Activated T-cell treated with anti-CD3 and anti-CD28 coated beads, Interleukin-2, amount 50 U/mL, for 4 hours (primary cell): ENCODE data around the gene IL15. TPM values are rescaled to one million over a fixed set of nuclear protein-coding genes. Genes with fewer than 3 reads are reported as not detected.
"Not testable (repeated sequence)": the region's sequence is repeated elsewhere in the genome, so short reads cannot be mapped to it uniquely, and the experiment has no call there.

ENCODE experiments used
- ATAC-seq, 2 donors: fragments of 200-7000 bp; cut with Tn5 transposase; one replicate each; pipeline ENCODE4 v1.10.0; 2021
- DNase-seq: peaks from one replicate; pipeline ENCODE4 v3.0.0-alpha.2; 2020
- H3K27me3 Mint-ChIP-seq: one replicate; pipeline ENCODE4 v1.8.0; 2021; ENCODE audit warnings: low read depth, mixed read lengths
- H3K36me3 Mint-ChIP-seq: one replicate; pipeline ENCODE4 v1.8.0; 2022; ENCODE audit warnings: mixed read lengths; ENCODE audit not compliant: insufficient read depth
- H3K4me1 Mint-ChIP-seq: one replicate; pipeline ENCODE4 v1.8.0; 2021; ENCODE audit warnings: low read depth, mixed read lengths
- H3K4me3 Mint-ChIP-seq: one replicate; pipeline ENCODE4 v1.8.0; 2021; ENCODE audit warnings: mild to moderate bottlenecking, moderate library complexity, mixed read lengths
- H3K9me3 Mint-ChIP-seq: one replicate; pipeline ENCODE4 v1.8.0; 2021; ENCODE audit warnings: mixed read lengths
- total RNA-seq, 3 donors: library from RNA; stranded (reverse); gene quantifications; one replicate each; pipeline ENCODE4 v1.2.1, GENCODE V29; 2021

Gene IL15
- under 1 TPM; 0.38 to 0.79 (median 0.47) TPM for total RNA-seq

GRCh38 chr4:141636082-141636770 is at the start of gene IL15:
TSS of gene IL15 (plus strand) at chr4:141636583. CDS start at chr4:141719465, 82,882 bp downstream.
- Mint-ChIP-seq H3K4me3 (peak within 1 kb of the TSS; percentile 92), H3K4me1 (peaks cover 31% of the 10 kb centered on the region), H3K9me3 (no peaks in the 10 kb centered on the region), H3K36me3 (no peaks in the 10 kb centered on the region), H3K27me3 (peaks cover 3% of the 10 kb centered on the region)
- DNase-seq (peak; percentile 56), ATAC-seq (peak; percentile 86 to 92)

- Mint-ChIP-seq H3K27me3 (no peaks in the 10 kb centered on the region), H3K4me3 (no peak overlapping the region), H3K9me3 (peaks cover 11% of the 10 kb centered on the region), H3K4me1 (no peaks in the 10 kb centered on the region), H3K36me3 (no peaks in the 10 kb centered on the region)
- DNase-seq (no peak), ATAC-seq (no peak)
Observed at GRCh38 chr4:141587897-141588296, 48.5 kb upstream of the IL15 start.

GRCh38 chr4:141595531-141595930 is 40.9 kb upstream of the IL15 start:
- ATAC-seq, result no peak
- H3K4me1 Mint-ChIP-seq, result no peaks in the 10 kb centered on the region
- H3K27me3 Mint-ChIP-seq, result no peaks in the 10 kb centered on the region
- no peaks in the 10 kb centered on the region for H3K36me3 Mint-ChIP-seq
- no peak for DNase-seq
- H3K9me3 Mint-ChIP-seq, result no peaks in the 10 kb centered on the region
- no peak overlapping the region for H3K4me3 Mint-ChIP-seq

GRCh38 chr4:141599853-141600252 is 36.5 kb upstream of the IL15 start:
- ATAC-seq, result no peak
- no peaks in the 10 kb centered on the region for H3K9me3 Mint-ChIP-seq
- H3K27me3 Mint-ChIP-seq, result no peaks in the 10 kb centered on the region
- no peak overlapping the region for H3K4me3 Mint-ChIP-seq
- peaks cover 3% of the 10 kb centered on the region for H3K4me1 Mint-ChIP-seq
- no peaks in the 10 kb centered on the region for H3K36me3 Mint-ChIP-seq
- DNase-seq, result no peak

- not testable (repeated sequence) for ATAC-seq, H3K36me3 Mint-ChIP-seq, H3K9me3 Mint-ChIP-seq, H3K4me3 Mint-ChIP-seq, DNase-seq, H3K4me1 Mint-ChIP-seq
- H3K27me3 Mint-ChIP-seq, result peaks cover 15% of the 10 kb centered on the region
Observed at GRCh38 chr4:141604683-141605082, 31.7 kb upstream of the IL15 start.

GRCh38 chr4:141605425-141605856 is 30.9 kb upstream of the IL15 start:
- DNase-seq (no peak), ATAC-seq (no peak)
- peaks cover 3% of the 10 kb centered on the region for H3K4me1 Mint-ChIP-seq
- H3K4me3 Mint-ChIP-seq, result no peak overlapping the region
- no peaks in the 10 kb centered on the region for H3K9me3 Mint-ChIP-seq
- peaks cover 15% of the 10 kb centered on the region for H3K27me3 Mint-ChIP-seq
- H3K36me3 Mint-ChIP-seq, result no peaks in the 10 kb centered on the region

GRCh38 chr4:141609243-141609642 is 27.1 kb upstream of the IL15 start:
- no peak for ATAC-seq
- Mint-ChIP-seq H3K4me1 (peaks cover 3% of the 10 kb centered on the region), H3K9me3 (no peaks in the 10 kb centered on the region), H3K36me3 (no peaks in the 10 kb centered on the region), H3K27me3 (peaks cover 15% of the 10 kb centered on the region), H3K4me3 (no peak overlapping the region)
- no peak for DNase-seq

- DNase-seq (no peak), ATAC-seq (no peak)
- Mint-ChIP-seq H3K36me3 (no peaks in the 10 kb centered on the region), H3K4me1 (no peaks in the 10 kb centered on the region), H3K9me3 (no peaks in the 10 kb centered on the region), H3K27me3 (peaks cover 15% of the 10 kb centered on the region), H3K4me3 (no peak overlapping the region)
Observed at GRCh38 chr4:141610365-141610764, 26.0 kb upstream of the IL15 start.

GRCh38 chr4:141614878-141615586 is 21.4 kb upstream of the IL15 start:
- H3K36me3 Mint-ChIP-seq, result no peaks in the 10 kb centered on the region
- no peaks in the 10 kb centered on the region for H3K4me1 Mint-ChIP-seq
- no peak overlapping the region for H3K4me3 Mint-ChIP-seq
- no peaks in the 10 kb centered on the region for H3K9me3 Mint-ChIP-seq
- DNase-seq (no peak), ATAC-seq (no peak)
- H3K27me3 Mint-ChIP-seq, result peaks cover 4% of the 10 kb centered on the region

- not testable (repeated sequence) for H3K4me3 Mint-ChIP-seq, H3K36me3 Mint-ChIP-seq, ATAC-seq, DNase-seq, H3K9me3 Mint-ChIP-seq, H3K4me1 Mint-ChIP-seq, H3K27me3 Mint-ChIP-seq
Observed at GRCh38 chr4:141615587-141615918, 20.8 kb upstream of the IL15 start.

- Mint-ChIP-seq H3K9me3 (no peaks in the 10 kb centered on the region), H3K36me3 (no peaks in the 10 kb centered on the region), H3K27me3 (peaks cover 4% of the 10 kb centered on the region), H3K4me1 (no peaks in the 10 kb centered on the region), H3K4me3 (no peak overlapping the region)
- DNase-seq, result no peak
- ATAC-seq, result no peak
Observed at GRCh38 chr4:141620715-141621114, 15.7 kb upstream of the IL15 start.

GRCh38 chr4:141625023-141625422 is 11.4 kb upstream of the IL15 start:
- ATAC-seq (no peak), DNase-seq (no peak)
- no peaks in the 10 kb centered on the region for H3K4me1 Mint-ChIP-seq
- H3K9me3 Mint-ChIP-seq, result no peaks in the 10 kb centered on the region
- H3K4me3 Mint-ChIP-seq, result no peak overlapping the region
- H3K36me3 Mint-ChIP-seq, result no peaks in the 10 kb centered on the region
- H3K27me3 Mint-ChIP-seq, result no peaks in the 10 kb centered on the region

- H3K4me1 Mint-ChIP-seq, result peaks cover 3% of the 10 kb centered on the region
- H3K9me3 Mint-ChIP-seq, result no peaks in the 10 kb centered on the region
- ATAC-seq, result no peak
- H3K4me3 Mint-ChIP-seq, result no peak overlapping the region
- H3K27me3 Mint-ChIP-seq, result peaks cover 3% of the 10 kb centered on the region
- no peaks in the 10 kb centered on the region for H3K36me3 Mint-ChIP-seq
- DNase-seq, result no peak
Observed at GRCh38 chr4:141630854-141631253, 5.5 kb upstream of the IL15 start.

GRCh38 chr4:141635736-141636081 is 674 bp upstream of the IL15 start:
- H3K9me3 Mint-ChIP-seq, result no peaks in the 10 kb centered on the region
- DNase-seq (no peak), ATAC-seq (peak in 1 of 2 donors; percentile 8)
- peak overlapping the region; percentile 92 for H3K4me3 Mint-ChIP-seq
- peaks cover 3% of the 10 kb centered on the region for H3K27me3 Mint-ChIP-seq
- peaks cover 31% of the 10 kb centered on the region for H3K4me1 Mint-ChIP-seq
- no peaks in the 10 kb centered on the region for H3K36me3 Mint-ChIP-seq

GRCh38 chr4:141636771-141637460 is 533 bp downstream of the IL15 start:
- peak; percentile 74 for ATAC-seq
- H3K27me3 Mint-ChIP-seq, result peaks cover 3% of the 10 kb centered on the region
- peak overlapping the region; percentile 92 for H3K4me3 Mint-ChIP-seq
- DNase-seq, result no peak
- H3K36me3 Mint-ChIP-seq, result no peaks in the 10 kb centered on the region
- H3K4me1 Mint-ChIP-seq, result peaks cover 31% of the 10 kb centered on the region
- H3K9me3 Mint-ChIP-seq, result no peaks in the 10 kb centered on the region
